Stomach (tissue), 4 donors: ENCODE data around the gene SUSD4.
"Not testable (repeated sequence)": the region's sequence is repeated elsewhere in the genome, so short reads cannot be mapped to it uniquely, and the experiment has no call there.

Experiments used
- CTCF ChIP-seq, 7 experiments: fragments of 450-650 bp in 4 of 7; fragments of 200-600 bp in 3 of 7; sonication (generic) in 3 of 7; IDR thresholded peaks; one replicate each; pipeline ENCODE4 v1.5.1; 2016 to 2019; ENCODE audit warnings: antibody characterized with exemption in 7 of 7, control low read depth in 2 of 7, mild to moderate bottlenecking in 1 of 7
- POLR2A ChIP-seq, 4 donors: fragments of 450-650 bp; IDR thresholded peaks; one replicate each; pipeline ENCODE4 v1.6.1; 2016; ENCODE audit warnings: antibody characterized with exemption in 4 of 4, control low read depth in 2 of 4, mild to moderate bottlenecking in 1 of 4, moderate library complexity in 1 of 4

- not testable (repeated sequence) for TF ChIP-seq POLR2A, CTCF (IDR thresholded peaks at IDR 0.05)
Observed at GRCh38 chr1:223278311-223278710, 85.7 kb downstream of the SUSD4 start.
